GM18526 (cell line): ENCODE measurements around the gene IL10RB.

Experiments used
- POLR2A ChIP-seq: IDR thresholded peaks from 3 replicates; pipeline ENCODE4 v1.6.1; 2011; ENCODE audit not compliant: insufficient read length; ENCODE audit errors: extremely low read depth

Gene IL10RB

DNA sequence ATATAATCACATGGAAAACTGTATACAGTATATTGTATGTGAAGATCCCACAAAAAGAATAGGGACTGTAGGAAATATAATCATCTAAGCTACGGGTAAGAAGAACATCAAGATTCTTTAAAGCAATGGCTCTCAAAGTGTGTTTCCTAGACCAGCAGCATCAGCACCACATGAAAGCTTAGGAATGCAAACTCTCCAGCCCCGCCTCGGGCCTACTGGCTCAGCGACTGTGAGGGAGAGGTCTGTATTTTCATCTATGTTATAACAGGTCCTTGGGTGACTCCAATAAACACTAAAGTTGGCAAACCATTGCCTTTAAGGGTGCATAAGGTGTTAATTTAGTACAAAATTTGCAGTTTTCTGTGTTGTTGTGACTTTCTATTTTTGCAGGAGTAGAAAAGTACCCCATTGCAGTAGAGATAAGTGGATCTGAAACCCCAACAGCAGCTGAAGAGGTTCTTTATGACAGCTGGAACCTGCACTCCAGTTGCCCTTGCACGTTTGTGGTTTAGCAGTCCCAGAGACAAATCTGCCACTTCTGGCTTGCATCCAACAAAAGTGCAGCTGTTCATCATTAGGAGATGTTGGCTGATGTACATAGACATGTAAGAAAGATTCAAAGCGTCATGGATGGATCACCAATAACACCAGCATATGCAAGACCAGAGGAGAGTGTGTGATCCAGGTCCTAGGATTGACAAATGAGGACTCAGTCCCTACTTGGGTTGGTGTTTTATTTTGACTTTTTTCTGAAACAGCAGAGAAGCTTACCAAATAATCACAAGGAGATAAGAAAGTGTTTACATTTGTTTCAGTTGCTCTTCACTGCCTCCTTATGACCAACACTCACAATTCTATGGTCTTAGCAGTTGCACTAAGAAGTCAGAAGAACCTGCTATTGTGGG is 42.7 kb downstream of the IL10RB start:
- TF ChIP-seq POLR2A = no peak

DNA sequence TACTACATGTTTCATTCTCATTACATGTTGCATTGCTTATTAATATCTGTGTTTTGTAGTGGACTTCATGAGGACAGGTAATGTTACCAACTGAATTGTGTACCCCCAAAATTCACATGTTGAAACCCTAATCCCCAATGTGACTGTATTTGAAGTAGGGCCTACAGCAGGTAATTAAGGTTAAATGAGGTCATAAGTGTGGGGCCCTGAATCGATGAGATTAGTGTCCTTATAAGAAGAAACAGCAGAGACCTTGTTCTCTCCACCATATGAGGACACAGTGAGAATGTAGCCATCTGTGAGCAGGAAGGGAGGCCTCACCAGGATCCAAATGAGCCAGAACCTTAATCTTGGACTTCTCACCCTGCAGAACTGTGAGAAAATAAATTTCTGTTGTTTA is 43.6 kb downstream of the IL10RB start:
- TF ChIP-seq POLR2A = no peak

DNA sequence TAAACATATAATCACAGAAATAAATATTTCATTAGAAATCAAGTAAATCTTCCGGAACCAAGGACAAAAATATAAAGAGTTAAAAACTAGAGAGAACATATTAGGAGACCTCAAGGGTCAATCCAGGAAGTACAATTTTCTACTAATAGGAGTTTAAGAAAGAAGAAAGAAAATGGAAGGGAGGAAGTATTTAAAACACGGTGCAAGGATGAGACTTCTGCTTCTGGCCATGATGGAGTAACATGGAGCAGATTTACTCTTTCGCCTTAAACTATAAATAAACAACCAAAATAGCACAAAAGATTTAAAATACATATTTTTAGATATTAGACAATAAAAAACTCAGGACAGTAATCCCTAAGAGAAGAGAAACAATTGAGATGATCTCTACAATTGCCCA is 46.0 kb downstream of the IL10RB start:
- no peak for TF ChIP-seq POLR2A

DNA sequence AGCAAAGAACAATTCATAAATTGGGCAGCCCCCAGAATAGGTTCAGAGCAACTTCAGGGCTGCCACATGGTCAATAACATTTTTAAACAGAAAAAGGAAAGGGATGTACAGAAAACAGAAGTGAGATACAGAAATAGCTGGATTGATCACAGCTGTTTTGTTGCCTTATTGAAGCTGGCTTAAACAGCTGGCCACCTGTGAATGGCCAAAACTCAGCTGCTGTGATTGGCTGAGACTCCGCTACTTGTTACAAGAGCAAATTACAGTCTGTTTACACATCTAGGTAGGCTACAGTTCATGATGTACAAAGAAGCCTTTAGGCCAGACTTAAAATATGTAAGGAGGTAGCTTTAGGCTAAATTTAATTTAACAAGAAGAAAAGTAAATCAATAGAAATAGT is 47.0 kb downstream of the IL10RB start:
- TF ChIP-seq POLR2A = no peak

- no peak for TF ChIP-seq POLR2A
These were observed 47.4 kb downstream of the IL10RB start for GRCh38 chr21:33313611-33314010.

DNA sequence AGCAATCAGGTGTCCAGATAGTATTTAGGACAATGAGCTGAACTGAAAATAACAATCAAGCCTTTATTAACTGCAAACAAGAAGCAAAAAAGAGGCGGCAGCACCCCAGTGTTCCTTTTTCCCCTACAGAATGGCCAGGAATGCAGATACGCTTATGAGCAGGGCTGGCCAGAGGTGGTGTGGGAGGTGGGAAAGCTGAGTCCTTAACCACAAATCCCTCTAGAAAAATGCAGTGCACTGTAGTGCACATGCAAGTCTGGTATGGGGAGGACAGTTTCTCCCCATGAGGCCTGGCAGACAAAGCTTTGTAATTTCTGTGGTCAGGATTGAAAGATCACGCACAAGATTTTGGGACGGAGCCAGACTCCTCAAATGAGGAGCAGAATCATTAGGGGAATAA is 47.9 kb downstream of the IL10RB start:
- no peak for TF ChIP-seq POLR2A

- TF ChIP-seq POLR2A = no peak
These were observed 50.0 kb downstream of the IL10RB start for GRCh38 chr21:33315946-33316710.

- no peak for TF ChIP-seq POLR2A
These were observed 51.0 kb downstream of the IL10RB start for GRCh38 chr21:33317145-33317544.

GRCh38 chr21:33317786-33318486 is 51.8 kb downstream of the IL10RB start:
- TF ChIP-seq POLR2A = no peak

- TF ChIP-seq POLR2A = peak; percentile 80
These were observed 58.4 kb downstream of the IL10RB start, which contains the start of gene IFNAR1 for GRCh38 chr21:33324291-33325221. TSS of gene IFNAR1 (plus strand) at chr21:33324970. CDS start at chr21:33325056, 86 bp downstream.

GRCh38 chr21:33325222-33326067 is 59.3 kb downstream of the IL10RB start:
- TF ChIP-seq POLR2A = no peak

GRCh38 chr21:33327326-33327725 is 61.2 kb downstream of the IL10RB start:
- TF ChIP-seq POLR2A = no peak

- no peak for TF ChIP-seq POLR2A
These were observed 61.7 kb downstream of the IL10RB start for GRCh38 chr21:33327792-33328433.
